Cardiac muscle cell (in vitro differentiated cells and primary cell): Measurements from ENCODE around the gene CISD3. TPM values are rescaled to one million over a fixed set of nuclear protein-coding genes. Genes with fewer than 3 reads are reported as not detected.
"Not testable (repeated sequence)": the region's sequence is repeated elsewhere in the genome, so short reads cannot be mapped to it uniquely, and the experiment has no call there.

ENCODE experiments used
- DNase-seq, 2 donors: peaks; one replicate each; pipeline versions ENCODE4 v3.0.0 to v3.0.0-alpha.2; 2010 to 2017; ENCODE audit warnings: low read depth in 1 of 2, low spot score in 1 of 2
- H3K27ac ChIP-seq: fragments of 200-600 bp; sonication (generic); 2 replicates; pipeline ENCODE4 v1.5.1; 2016
- H3K27me3 ChIP-seq: fragments of 200-600 bp; sonication (generic); 2 replicates; pipeline ENCODE4 v1.6.0; 2016; ENCODE audit warnings: control low read depth
- H3K36me3 ChIP-seq: fragments of 200-600 bp; sonication (generic); 2 replicates; pipeline ENCODE4 v1.5.1; 2016; ENCODE audit warnings: control low read depth
- H3K4me1 ChIP-seq: fragments of 200-600 bp; sonication (generic); 2 replicates; pipeline ENCODE4 v1.8.1; 2017; ENCODE audit warnings: low read depth, mild to moderate bottlenecking, mixed run types
- H3K4me3 ChIP-seq: fragments of 200-600 bp; sonication (generic); 2 replicates; pipeline ENCODE4 v1.5.1; 2016; ENCODE audit warnings: mild to moderate bottlenecking
- H3K9me3 ChIP-seq: fragments of 200-600 bp; sonication (generic); 2 replicates; pipeline ENCODE4 v1.5.1; 2017; ENCODE audit warnings: low read depth, mild to moderate bottlenecking, control low read depth
- CTCF ChIP-seq: IDR thresholded peaks from 2 replicates; pipeline ENCODE4 v1.5.1; 2012; ENCODE audit warnings: low read depth, mild to moderate bottlenecking, low read length
- polyA plus RNA-seq: library from polyadenylated mRNA; unstranded; fragments of >200 nt; fragmentation: Nextera tagmentation; extraction: Ambion mirVana; gene quantifications from 2 replicates; pipeline ENCODE4 v1.2.1, GENCODE V29; 2016
- total RNA-seq: library from RNA; depleted of rRNA; stranded (reverse); fragments of >200 nt; gene quantifications from 2 replicates; pipeline ENCODE4 v1.2.3, GENCODE V29; 2016

The CISD3 gene
- total and polyA plus RNA-seq, 2 experiments from 2014 or later: 4.9 to 29.7 TPM

GRCh38 chr17:38719943-38720641 is 10.0 kb upstream of the CISD3 start:
- H3K27me3 ChIP-seq: no peaks in the 10 kb centered on the region
- no peak for TF ChIP-seq CTCF
- no peak overlapping the region for H3K4me3 ChIP-seq
- peaks cover 6% of the 10 kb centered on the region for H3K4me1 ChIP-seq
- no peaks in the 10 kb centered on the region for H3K9me3 ChIP-seq
- no peak for DNase-seq
- no peak overlapping the region for H3K27ac ChIP-seq
- H3K36me3 ChIP-seq: peaks cover 15% of the 10 kb centered on the region

- no peaks in the 10 kb centered on the region for H3K27me3 ChIP-seq
- H3K36me3 ChIP-seq: peaks cover 15% of the 10 kb centered on the region
- no peak overlapping the region for H3K4me3 ChIP-seq
- TF ChIP-seq CTCF: no peak
- H3K9me3 ChIP-seq: no peaks in the 10 kb centered on the region
- no peak for DNase-seq
- H3K4me1 ChIP-seq: peaks cover 6% of the 10 kb centered on the region
- H3K27ac ChIP-seq: no peak overlapping the region
These were observed 9.2 kb upstream of the CISD3 start for GRCh38 chr17:38720941-38721340.

GRCh38 chr17:38721802-38722201 is 8.3 kb upstream of the CISD3 start:
- Histone ChIP-seq H3K27me3 (no peaks in the 10 kb centered on the region), H3K4me3 (no peak overlapping the region), H3K27ac (no peak overlapping the region), H3K4me1 (peaks cover 6% of the 10 kb centered on the region), H3K36me3 (peaks cover 11% of the 10 kb centered on the region), H3K9me3 (no peaks in the 10 kb centered on the region)
- TF ChIP-seq CTCF: no peak
- DNase-seq: no peak

- Histone ChIP-seq H3K27me3 (no peaks in the 10 kb centered on the region), H3K4me3 (no peak overlapping the region), H3K4me1 (no peaks in the 10 kb centered on the region), H3K9me3 (no peaks in the 10 kb centered on the region), H3K27ac (no peak overlapping the region), H3K36me3 (peaks cover 11% of the 10 kb centered on the region)
- no peak for DNase-seq
- no peak for TF ChIP-seq CTCF
These were observed 5.7 kb upstream of the CISD3 start for GRCh38 chr17:38724337-38724988.

- TF ChIP-seq CTCF: no peak
- no peak for DNase-seq
- H3K27me3 ChIP-seq: no peaks in the 10 kb centered on the region
- H3K4me3 ChIP-seq: no peak overlapping the region
- H3K4me1 ChIP-seq: no peaks in the 10 kb centered on the region
- H3K27ac ChIP-seq: no peak overlapping the region
- peaks cover 11% of the 10 kb centered on the region for H3K36me3 ChIP-seq
- H3K9me3 ChIP-seq: no peaks in the 10 kb centered on the region
These were observed 5.1 kb upstream of the CISD3 start for GRCh38 chr17:38725066-38725465.

- not testable (repeated sequence) for H3K9me3 ChIP-seq, H3K4me1 ChIP-seq, H3K27me3 ChIP-seq, DNase-seq, H3K27ac ChIP-seq, H3K36me3 ChIP-seq, H3K4me3 ChIP-seq
These were observed 4.0 kb upstream of the CISD3 start for GRCh38 chr17:38726145-38726544.
